ENCODE measurements around the gene KTN1.

Gene KTN1

GRCh38 chr14:55536204-55536708, 43.8 kb upstream of the KTN1 start:
- Histone ChIP-seq H3K4me3 (replicated peaks; ENCODE audit: low read depth, low read length) (no peak overlapping the region), H3K36me3 (ENCODE audit: control insufficient read depth, insufficient read depth, low read length) (no peaks in the 10 kb centered on the region), H3K27me3 (replicated peaks; ENCODE audit: control insufficient read depth, insufficient read depth, low read length) (no peaks in the 10 kb centered on the region)
- TF ChIP-seq CTCF (IDR thresholded peaks at IDR 0.05; ENCODE audit: insufficient read depth, low read length, poor library complexity, severe bottlenecking), result no peak
- DNase-seq (ENCODE audit: extremely low read depth, insufficient read length), result no peak

DNA sequence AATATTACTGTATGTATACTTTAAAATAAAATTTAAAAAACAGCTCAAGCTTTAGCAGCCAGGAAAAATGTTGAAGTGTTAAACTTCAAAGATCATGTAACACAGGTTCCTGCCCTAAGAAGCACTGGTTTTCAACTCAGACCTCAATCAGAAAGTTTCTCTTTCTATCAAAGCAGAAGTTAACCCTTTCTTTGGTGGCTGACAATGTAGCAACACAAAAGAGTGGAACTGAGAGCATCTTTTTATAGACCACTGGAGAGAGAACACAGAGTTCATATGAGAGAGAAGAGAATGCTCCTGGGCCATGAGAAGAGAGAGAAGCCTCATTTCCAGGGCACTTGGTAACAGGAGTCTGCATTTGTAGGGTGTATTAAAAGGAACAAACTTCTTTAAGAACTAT, 42.2 kb upstream of the KTN1 start:
- H3K27me3 ChIP-seq (replicated peaks; ENCODE audit: control insufficient read depth, insufficient read depth, low read length), result no peaks in the 10 kb centered on the region
- H3K36me3 ChIP-seq (ENCODE audit: control insufficient read depth, insufficient read depth, low read length), result no peaks in the 10 kb centered on the region
- no peak overlapping the region for H3K4me3 ChIP-seq (replicated peaks; ENCODE audit: low read depth, low read length)
- no peak for DNase-seq (ENCODE audit: extremely low read depth, insufficient read length)
- TF ChIP-seq CTCF (IDR thresholded peaks at IDR 0.05; ENCODE audit: insufficient read depth, low read length, poor library complexity, severe bottlenecking), result no peak

DNA sequence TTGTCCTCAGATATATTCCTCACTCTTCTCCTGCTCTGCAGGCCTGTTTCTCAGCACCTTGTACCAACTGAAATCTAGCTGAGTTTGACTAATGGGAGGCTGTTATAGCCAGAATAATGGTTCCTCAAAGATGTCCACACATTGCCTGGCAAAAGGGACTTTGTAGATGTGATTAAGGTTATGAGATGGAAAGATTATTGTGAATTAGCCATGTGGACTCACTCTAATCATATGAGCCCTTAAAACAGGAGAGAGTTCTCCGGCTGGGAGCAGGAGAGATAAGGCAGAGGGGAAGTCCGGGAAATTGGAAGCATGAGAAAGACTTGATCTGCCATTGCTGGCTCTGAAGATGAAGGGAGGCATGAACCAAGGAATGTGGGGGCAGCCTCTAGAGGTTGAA, 40.0 kb upstream of the KTN1 start:
- H3K27me3 ChIP-seq (replicated peaks; ENCODE audit: control insufficient read depth, insufficient read depth, low read length), result no peaks in the 10 kb centered on the region
- no peak for TF ChIP-seq CTCF (IDR thresholded peaks at IDR 0.05; ENCODE audit: insufficient read depth, low read length, poor library complexity, severe bottlenecking)
- DNase-seq (ENCODE audit: extremely low read depth, insufficient read length), result no peak
- H3K4me3 ChIP-seq (replicated peaks; ENCODE audit: low read depth, low read length), result no peak overlapping the region
- H3K36me3 ChIP-seq (ENCODE audit: control insufficient read depth, insufficient read depth, low read length), result no peaks in the 10 kb centered on the region

- no peaks in the 10 kb centered on the region for H3K27me3 ChIP-seq (replicated peaks; ENCODE audit: control insufficient read depth, insufficient read depth, low read length)
- DNase-seq (ENCODE audit: extremely low read depth, insufficient read length), result no peak
Measured at GRCh38 chr14:55540847-55541773, 38.9 kb upstream of the KTN1 start.

GRCh38 chr14:55545779-55546178, 34.2 kb upstream of the KTN1 start:
- no peaks in the 10 kb centered on the region for H3K27me3 ChIP-seq (replicated peaks; ENCODE audit: control insufficient read depth, insufficient read depth, low read length)
- TF ChIP-seq CTCF (IDR thresholded peaks at IDR 0.05; ENCODE audit: insufficient read depth, low read length, poor library complexity, severe bottlenecking), result no peak

More at GRCh38 chr14:55540847-55541773, 38.9 kb upstream of the KTN1 start:
- no peak for TF ChIP-seq CTCF (IDR thresholded peaks at IDR 0.05; ENCODE audit: insufficient read depth, low read length, poor library complexity, severe bottlenecking)
- no peaks in the 10 kb centered on the region for H3K36me3 ChIP-seq (ENCODE audit: control insufficient read depth, insufficient read depth, low read length)
- H3K4me3 ChIP-seq (replicated peaks; ENCODE audit: low read depth, low read length), result no peak overlapping the region

More at GRCh38 chr14:55545779-55546178, 34.2 kb upstream of the KTN1 start:
- Histone ChIP-seq H3K36me3 (ENCODE audit: control insufficient read depth, insufficient read depth, low read length) (no peaks in the 10 kb centered on the region), H3K4me3 (replicated peaks; ENCODE audit: low read depth, low read length) (no peak overlapping the region)
- no peak for DNase-seq (ENCODE audit: extremely low read depth, insufficient read length)
